ENCODE measurements around the gene PSMC2. TPM values are rescaled to one million over a fixed set of nuclear protein-coding genes. Genes with fewer than 3 reads are reported as not detected.

The PSMC2 gene
- 219 and 322 TPM in 2 replicates for total RNA-seq

GRCh38 chr7:103347507-103348267, at the start of gene PSMC2:
Gene PSMC2, plus strand, starts transcription at chr7:103347643. Its CDS starts 69 bp downstream, at chr7:103347712.

DNA sequence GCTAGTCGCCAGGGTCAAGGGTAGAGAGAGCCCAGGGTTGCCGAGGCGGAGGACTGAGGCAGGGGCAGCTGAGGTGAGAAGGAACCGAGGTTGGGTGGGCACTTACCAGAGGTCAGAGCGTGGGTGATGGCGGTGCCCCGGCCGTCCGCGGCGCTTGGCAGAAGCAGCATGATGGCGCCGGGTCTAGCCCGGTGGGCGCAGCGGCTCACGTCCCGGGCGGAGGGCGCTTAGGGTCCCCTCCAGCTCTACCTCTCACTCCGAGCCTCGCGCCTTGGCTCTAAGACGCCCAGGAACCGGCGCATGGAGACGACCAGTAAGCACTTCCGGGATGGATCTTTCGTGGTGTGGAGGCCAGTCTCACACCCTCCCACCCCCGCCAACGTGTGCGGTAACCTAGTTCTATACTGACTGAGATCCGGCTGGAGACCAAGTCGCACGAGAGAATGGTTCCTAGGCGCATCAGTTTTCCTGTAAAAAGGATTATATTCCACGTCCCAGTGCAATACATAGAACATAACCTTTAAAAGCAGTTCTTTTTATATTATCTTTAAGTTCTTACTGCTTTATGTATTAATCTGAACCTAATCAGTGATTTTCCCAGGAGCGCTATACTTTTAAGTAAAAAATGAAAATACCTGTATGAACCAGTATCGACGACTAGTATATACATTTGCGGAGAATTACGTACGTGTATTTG, 2.8 kb upstream of the PSMC2 start, which contains the start of gene DNAJC2:
Gene DNAJC2, minus strand, starts transcription at position 315 of the 697 bp plus-strand sequence. Its CDS starts 145 bp downstream, at position 170.

Other genes starting within 250 kb of the PSMC2 start
- 11.9 and 12.7 TPM in 2 replicates for gene NAPEPLD, start 198.5 kb upstream of the PSMC2 start, total RNA-seq
- 61.7 and 63.8 TPM in 2 replicates for gene PMPCB, start 50.2 kb upstream of the PSMC2 start, total RNA-seq
- gene DNAJC2, start 2.9 kb upstream of the PSMC2 start, total RNA-seq, result 16.3 and 22.8 TPM in 2 replicates
- gene SLC26A5, start 98.6 kb downstream of the PSMC2 start, total RNA-seq, result not detected in 2 replicates